Stimulated activated CD8-positive, alpha-beta memory T cell treated with anti-CD3 and anti-CD28 coated beads, Interleukin-12 subunit alpha, Interleukin-12 subunit beta, amount 100 ng/mL, for 24 hours (primary cell): ENCODE data around the gene GDI1.

ENCODE experiments used
- DNase-seq: peaks from one replicate; pipeline ENCODE4 v3.0.0-alpha.2; 2020; ENCODE audit errors: extremely low read depth

Gene GDI1

DNA sequence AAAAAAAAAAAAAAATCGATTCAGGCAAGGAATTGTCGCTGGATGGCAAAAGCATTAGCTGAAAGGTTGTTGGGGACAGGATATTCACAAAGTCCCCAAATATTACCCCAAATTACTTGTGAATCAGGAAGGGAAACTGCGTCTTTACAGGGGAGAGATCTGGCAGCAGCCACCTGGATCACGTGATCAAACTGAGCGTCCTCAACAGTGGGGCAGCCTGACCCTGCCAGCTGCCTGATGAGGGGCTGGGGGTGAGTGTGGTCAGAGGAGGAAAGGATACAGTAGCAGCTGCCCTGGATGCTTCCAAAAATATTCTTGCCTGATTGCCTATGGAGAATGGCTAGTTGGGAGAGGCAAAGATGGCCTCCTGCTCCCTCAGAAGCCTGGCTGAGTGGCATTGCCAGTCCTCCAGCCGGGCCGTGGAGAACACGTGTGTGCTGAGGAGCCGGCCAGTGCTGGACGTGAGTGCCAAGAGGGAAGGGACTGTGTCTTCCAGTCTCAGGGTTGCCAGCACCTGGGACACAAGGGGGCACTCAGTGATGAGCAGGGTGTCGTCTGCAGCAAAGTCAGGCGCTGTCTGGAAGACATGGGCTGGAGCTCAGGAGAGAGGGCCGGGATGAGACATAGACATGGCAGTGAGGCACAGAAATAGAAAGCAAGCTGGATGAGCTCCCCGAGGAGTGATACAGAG is 45.1 kb downstream of the GDI1 start:
- DNase-seq: no peak

DNA sequence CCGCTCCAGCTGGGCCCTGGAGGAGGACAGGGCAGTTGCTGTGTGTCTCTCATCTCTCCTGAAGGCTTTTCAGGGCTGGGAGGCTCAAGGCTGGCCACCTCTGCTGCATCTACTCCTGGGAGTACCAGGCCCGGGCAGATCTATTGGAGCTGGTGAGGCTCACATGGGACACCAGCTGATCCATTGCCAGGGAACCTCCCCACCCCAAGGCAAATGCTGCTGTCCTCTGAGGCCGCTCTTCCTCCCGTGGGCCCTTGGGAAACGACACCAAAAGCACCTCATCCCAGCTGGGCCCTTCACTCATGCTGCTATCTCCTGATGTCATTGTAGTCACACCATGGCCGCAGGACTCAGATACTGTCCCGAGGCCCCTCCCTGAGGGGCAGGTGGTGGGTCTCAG is 45.8 kb downstream of the GDI1 start:
- no peak for DNase-seq

DNA sequence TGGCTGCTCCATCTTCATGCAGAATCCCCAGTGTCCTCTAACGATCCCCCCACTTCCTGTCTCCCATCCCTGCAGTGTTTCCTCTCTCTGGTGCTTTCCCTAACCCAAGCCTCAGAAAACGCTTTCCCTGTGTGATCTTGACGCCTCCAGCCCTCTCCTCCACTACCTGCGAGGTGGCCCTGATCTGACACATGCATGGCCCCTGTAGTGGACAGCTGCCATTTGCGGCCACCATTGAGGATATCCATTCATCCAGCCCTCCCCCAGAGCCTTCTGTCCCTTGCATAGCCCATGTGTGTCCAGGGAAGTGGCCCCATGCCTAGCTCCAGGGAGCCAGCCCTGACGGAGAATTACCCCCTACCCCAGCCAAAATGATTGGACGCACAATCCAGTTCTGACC is 46.4 kb downstream of the GDI1 start:
- DNase-seq: no peak

DNA sequence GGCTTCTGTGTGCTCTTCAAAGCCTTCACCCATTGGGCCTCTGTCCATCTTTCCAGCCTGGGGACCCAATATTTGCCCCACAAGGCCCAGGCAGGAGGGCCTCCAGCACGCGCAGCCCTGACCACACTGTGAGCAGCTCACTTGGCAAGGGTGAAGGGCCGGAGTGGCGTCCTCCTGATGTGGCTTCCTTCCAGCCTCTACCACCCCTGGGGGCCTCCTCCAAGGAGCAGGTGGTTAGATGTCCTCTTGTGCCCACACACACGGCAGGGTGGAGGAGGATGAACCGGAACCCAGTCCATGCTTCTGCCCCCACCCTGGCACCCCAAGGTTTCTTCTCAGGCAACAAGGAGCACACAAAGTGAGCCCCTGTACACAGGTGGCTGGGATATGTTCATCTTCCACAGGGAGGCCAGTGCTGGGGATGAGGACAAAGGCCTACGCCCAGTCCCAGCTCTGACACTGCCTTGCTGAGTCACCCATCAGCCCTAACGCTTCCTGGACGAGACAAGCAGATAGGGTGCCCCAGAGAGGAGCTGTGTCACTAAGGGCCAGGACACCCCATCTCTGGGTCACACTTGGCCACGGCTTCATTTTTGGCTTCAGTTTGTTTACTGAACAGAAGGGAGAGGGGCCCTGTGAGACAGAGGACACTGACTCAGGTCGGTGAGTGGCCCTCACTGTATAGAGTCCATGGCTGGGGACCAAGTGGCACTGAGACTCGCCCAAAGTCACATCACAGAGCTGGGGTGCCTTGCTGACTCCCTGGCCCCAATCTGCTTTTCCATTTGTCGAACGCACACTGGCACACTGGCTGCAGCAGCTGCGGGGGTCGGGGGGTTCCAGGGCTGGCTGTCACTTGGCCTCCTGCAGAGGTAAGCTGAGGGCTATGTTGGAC is 47.5 kb downstream of the GDI1 start:
- DNase-seq: no peak

DNA sequence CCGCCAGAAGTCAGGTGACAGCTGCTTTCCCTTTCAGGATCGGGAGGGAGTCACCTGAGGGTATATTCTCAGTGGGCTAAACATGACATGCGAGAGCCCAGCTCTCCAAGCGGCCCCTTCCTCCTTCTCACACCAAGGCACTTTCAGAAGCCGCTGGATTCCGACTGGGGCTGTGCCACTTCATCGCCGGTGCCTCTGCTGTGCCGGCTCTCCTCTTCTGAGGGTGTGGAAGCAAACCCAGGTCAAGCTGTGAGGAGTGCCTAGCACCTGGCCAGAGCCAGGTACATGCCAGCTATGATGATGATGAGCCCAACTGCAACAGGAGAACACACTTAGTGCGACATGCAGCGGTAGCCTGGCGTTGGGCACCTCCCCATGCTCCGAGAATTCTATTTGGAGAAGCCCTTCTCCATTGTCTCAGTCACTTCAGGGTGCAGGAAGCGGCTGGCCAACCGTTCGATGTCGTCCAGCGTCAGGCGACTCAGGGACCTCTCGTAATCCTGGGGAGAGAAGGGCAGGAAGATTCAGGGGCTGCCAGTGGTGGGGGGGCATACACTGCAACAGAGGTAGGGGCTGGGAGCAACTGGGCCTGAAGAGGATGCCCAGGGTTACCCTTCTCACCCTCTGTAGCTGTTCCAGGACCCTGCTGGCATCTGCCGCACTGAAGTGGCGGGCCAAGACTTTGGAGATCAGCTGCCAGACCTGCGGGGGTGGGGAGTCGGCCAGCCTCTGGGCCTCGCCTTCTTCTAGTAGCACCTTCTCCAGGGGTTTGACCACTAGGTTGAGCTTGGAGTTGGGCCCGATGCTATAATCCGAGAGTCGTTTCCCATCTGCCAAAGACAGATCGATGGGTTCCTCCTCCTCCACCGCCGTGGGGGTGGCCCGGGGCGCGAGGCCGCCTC is 48.4 kb downstream of the GDI1 start:
- DNase-seq: no peak

DNA sequence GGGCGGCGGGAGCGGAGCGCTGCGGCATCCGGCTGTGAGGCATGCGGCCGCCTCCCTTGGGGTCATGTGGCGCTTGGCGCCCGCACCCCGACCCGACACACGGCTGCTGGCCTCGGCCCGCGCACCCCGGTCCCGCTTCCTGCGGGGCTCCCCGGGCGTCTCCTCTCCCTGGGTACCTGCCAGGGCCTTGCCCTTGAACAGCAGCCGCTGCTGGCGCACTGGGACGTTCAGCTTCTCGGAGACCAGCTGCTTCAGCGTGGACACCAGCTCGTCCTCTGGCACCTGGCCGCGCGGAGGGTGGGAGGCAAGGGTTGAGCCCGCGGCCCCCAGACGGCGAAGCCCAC is 49.1 kb downstream of the GDI1 start:
- no peak for DNase-seq

DNA sequence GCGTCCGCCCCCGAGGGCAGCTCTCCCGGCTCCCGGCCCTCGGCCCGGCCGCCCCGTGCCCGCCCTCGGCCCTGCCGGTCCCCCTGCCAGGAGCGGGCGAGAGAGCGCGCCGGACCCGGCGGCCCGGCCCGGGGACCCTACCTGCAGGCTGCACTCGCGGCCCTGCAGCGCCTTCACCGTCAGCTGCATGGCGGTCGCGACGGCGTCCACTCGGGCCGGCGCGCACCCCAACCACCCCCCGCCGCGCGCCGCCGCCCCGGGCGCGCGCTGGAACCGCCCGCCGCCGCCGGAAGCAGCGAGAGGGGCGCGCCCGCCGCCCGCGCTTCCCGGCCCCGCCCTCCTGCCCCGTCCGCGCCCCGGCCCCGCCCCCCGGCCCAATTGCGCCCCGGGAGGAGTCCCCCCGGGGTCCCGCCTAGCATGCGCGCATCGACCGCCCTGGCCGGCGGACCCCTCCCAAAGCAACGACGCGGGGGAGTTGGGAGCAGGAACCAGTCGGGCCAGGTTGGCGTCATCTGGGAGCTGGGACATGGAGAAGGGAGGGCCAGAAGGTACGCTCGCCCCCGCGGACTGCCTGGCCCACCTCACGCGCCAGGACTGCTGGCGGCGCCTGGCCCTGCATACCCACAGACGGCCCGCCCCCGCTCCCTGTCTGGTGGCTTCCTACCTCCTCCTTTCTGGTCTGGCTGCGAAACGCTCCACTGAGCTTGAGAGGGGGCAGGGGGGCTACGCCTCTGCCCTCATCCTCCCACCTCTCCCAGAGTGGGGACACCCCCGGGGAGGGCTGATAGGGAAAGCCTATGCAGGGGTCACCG is 49.6 kb downstream of the GDI1 start, which contains the start of gene UBL4A:
Gene UBL4A (minus strand): TSS at position 220 of the 812 bp plus-strand sequence. CDS start 31 bp downstream, at position 189.
- no peak for DNase-seq

DNA sequence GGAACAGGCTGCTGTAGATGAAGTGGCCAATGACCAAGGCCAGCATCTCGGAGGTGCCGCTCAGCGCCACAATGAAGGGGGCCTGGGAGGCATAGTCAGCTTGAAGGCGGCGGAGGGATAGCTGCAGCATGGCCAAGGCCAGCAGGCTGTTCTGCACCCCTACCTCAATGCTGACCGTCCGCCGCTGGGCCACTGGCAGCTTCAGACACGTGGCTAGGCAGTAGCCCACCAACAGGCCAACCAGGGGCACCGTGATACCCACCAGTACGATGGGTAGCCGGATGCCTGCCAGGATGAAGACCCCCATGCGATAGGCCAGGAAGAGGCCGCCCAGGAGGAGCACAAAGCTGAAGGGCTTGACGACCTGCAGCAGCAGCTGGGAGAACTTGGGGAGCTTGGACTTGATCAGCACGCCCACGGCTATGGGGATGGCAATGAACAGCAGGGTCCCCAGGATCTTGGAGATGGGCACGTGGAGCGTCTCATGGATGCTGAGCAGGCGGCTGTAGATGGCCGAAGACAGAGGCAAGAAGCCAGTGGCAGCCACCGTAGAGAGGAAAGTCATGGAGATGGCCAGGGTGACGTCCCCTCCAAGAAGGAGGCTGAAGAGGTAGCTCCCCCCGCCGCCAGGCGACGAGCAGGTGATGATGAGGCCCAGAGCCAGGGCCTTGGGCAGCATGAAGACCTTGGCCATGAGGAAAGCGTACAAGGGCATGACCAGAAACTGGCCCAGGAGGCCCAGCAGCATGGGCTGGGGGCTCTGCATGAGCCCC is 50.8 kb downstream of the GDI1 start:
- no peak for DNase-seq

DNA sequence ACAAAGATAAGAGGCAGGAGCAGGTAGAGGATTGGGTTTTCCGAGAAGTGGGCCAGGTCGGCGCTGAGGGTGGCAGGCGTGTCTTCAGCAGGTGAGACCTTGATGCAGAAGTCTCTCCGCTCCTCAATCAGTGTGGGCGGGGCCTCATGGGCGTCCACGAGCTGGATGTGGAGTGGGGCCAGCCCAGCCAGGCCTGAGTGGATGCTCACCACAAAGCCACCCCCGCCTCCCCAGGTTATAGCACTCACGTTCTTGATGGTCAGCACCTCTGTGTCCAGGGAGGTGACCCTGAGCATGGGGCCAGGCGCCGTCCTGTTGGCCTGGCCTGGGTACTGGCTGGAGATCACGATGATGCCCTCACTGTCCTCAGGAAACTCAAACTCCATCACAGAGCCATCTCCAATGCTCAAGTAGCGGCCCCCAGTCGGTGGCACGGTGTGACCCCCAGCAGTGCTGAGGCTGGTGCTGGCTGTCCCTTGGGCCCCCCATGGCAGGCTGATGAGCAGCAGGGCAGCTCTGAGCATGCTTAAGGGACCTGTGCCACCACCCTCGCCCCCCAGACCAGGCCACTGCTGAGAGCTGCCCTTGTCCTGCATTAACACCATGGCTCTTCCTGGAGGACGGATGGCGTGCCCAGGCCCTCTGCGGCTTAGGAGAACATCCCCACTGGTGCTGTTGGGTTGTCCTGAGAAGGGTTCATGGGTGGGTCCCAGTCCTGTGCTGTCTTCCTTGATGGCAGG is 51.6 kb downstream of the GDI1 start:
- no peak for DNase-seq

DNA sequence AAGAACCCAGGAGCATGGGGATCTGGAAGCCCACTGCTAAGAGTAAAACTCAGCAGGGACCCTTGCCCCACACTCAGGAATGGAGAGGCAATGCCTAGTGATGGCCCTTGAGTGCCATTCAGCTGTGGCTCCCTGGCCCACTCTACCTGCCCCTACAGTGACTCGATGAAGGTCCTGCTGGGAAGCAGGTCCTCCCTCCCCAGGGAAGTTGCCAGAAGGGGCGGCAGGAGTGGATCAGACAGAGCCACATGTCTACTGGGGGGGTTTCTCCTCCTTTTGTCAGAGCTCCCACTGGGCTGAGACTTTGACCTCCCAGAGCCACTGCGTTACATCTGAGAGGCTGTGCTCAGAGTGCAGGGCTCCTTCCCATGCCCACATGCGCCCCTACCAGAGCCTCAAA is 52.2 kb downstream of the GDI1 start:
- DNase-seq: no peak

DNA sequence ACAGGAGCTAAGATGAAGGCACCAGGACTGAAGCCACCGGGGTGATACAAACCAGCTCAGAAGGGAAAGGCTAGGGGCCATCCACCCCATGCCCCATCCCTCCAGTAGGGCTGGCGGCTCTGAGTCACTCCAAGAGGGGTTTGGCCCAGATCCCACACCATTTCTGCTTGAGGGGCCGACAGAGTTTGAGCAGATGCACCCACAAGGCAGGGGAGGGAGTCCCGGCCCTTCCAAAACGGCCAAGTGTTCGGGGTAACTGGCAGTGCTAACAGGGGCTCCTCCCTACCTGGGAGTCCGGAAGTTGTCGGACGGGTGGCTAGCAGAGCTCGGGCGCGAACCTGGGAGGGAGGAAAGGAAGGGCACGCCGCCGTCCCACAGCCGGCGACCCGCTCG is 53.1 kb downstream of the GDI1 start:
- no peak for DNase-seq

DNA sequence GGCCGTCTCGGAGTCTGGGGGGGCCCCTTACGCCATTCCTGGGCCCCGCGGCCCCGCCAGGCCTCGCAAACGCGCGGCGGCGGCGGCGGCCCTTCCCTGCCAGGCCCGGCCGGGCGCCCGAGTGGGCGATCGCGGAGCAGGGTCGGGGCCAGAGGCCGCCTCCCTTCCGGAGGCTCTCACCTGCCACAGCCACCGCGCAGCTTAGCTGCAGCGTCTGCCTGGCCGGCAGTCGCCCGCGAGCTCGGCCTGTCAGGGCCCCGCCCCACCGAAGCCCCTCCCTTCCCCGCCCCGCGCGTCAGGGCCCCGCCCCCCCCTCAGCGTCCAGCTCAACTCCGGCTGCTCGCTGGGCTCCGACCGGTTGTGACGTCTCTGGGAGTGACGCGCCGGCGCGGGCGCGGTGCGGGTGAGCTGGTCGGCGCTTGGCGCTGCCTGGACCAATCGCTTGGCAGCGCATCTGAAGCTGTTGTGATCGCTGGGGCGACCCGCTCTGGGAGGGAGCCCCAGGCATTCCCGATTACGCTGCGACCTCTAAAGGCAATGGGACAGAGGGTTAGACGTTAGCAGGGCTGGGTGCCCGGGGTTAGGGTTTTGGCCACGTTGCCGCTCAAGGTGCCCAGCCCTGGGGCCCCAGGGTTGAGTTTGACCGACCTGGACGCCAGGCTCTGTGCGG is 53.6 kb downstream of the GDI1 start, which contains the start of gene SLC10A3:
Gene SLC10A3 (minus strand): TSS at position 216 of the 670 bp plus-strand sequence. CDS start 1,689 bp downstream, outside the sequence.
- DNase-seq: peak; percentile 69
